Activated T-cell treated with anti-CD3 and anti-CD28 coated beads, Interleukin-2, amount 50 U/mL, for 4 hours (primary cell): Measurements from ENCODE around the gene ZSWIM5. TPM values are rescaled to one million over a fixed set of nuclear protein-coding genes. Genes with fewer than 3 reads are reported as not detected.
"Not testable (repeated sequence)": the region's sequence is repeated elsewhere in the genome, so short reads cannot be mapped to it uniquely, and the experiment has no call there.

Source experiments
- ATAC-seq, 2 donors: fragments of 200-7000 bp; cut with Tn5 transposase; one replicate each; pipeline ENCODE4 v1.10.0; 2021
- DNase-seq: peaks from one replicate; pipeline ENCODE4 v3.0.0-alpha.2; 2020
- H3K27me3 Mint-ChIP-seq: one replicate; pipeline ENCODE4 v1.8.0; 2021; ENCODE audit warnings: low read depth, mixed read lengths
- H3K36me3 Mint-ChIP-seq: one replicate; pipeline ENCODE4 v1.8.0; 2022; ENCODE audit warnings: mixed read lengths; ENCODE audit not compliant: insufficient read depth
- H3K4me1 Mint-ChIP-seq: one replicate; pipeline ENCODE4 v1.8.0; 2021; ENCODE audit warnings: low read depth, mixed read lengths
- H3K4me3 Mint-ChIP-seq: one replicate; pipeline ENCODE4 v1.8.0; 2021; ENCODE audit warnings: mild to moderate bottlenecking, moderate library complexity, mixed read lengths
- H3K9me3 Mint-ChIP-seq: one replicate; pipeline ENCODE4 v1.8.0; 2021; ENCODE audit warnings: mixed read lengths
- total RNA-seq, 3 donors: library from RNA; stranded (reverse); gene quantifications; one replicate each; pipeline ENCODE4 v1.2.1, GENCODE V29; 2021

Gene ZSWIM5
- total RNA-seq, 3 donors from 2014 or later, result 0.63 to 1.1 (median 0.68) TPM

- DNase-seq, result no peak
- H3K36me3 Mint-ChIP-seq, result peaks cover 3% of the 10 kb centered on the region
- H3K4me3 Mint-ChIP-seq, result no peak overlapping the region
- no peaks in the 10 kb centered on the region for H3K4me1 Mint-ChIP-seq
- peaks cover 6% of the 10 kb centered on the region for H3K9me3 Mint-ChIP-seq
- H3K27me3 Mint-ChIP-seq, result no peaks in the 10 kb centered on the region
- no peak for ATAC-seq
These were observed 29.0 kb downstream of the ZSWIM5 start for GRCh38 chr1:45177452-45177851.

GRCh38 chr1:45172764-45173163, 33.6 kb downstream of the ZSWIM5 start:
- Mint-ChIP-seq H3K4me3 (no peak overlapping the region), H3K4me1 (peaks cover 5% of the 10 kb centered on the region), H3K27me3 (no peaks in the 10 kb centered on the region), H3K9me3 (no peaks in the 10 kb centered on the region), H3K36me3 (no peaks in the 10 kb centered on the region)
- ATAC-seq (no peak), DNase-seq (no peak)

- DNase-seq, result no peak
- Mint-ChIP-seq H3K9me3 (no peaks in the 10 kb centered on the region), H3K4me1 (peaks cover 5% of the 10 kb centered on the region), H3K36me3 (no peaks in the 10 kb centered on the region), H3K27me3 (no peaks in the 10 kb centered on the region), H3K4me3 (no peak overlapping the region)
- no peak for ATAC-seq
These were observed 34.4 kb downstream of the ZSWIM5 start for GRCh38 chr1:45172005-45172404.

- no peak overlapping the region for H3K4me3 Mint-ChIP-seq
- no peak for DNase-seq
- H3K4me1 Mint-ChIP-seq, result peaks cover 5% of the 10 kb centered on the region
- H3K36me3 Mint-ChIP-seq, result no peaks in the 10 kb centered on the region
- H3K27me3 Mint-ChIP-seq, result no peaks in the 10 kb centered on the region
- ATAC-seq, result no peak
- no peaks in the 10 kb centered on the region for H3K9me3 Mint-ChIP-seq
These were observed 34.8 kb downstream of the ZSWIM5 start for GRCh38 chr1:45171575-45171974.

- Mint-ChIP-seq H3K4me1 (peaks cover 5% of the 10 kb centered on the region), H3K27me3 (no peaks in the 10 kb centered on the region), H3K9me3 (peaks cover 4% of the 10 kb centered on the region), H3K36me3 (peaks cover under 1% of the 10 kb centered on the region), H3K4me3 (no peak overlapping the region)
- DNase-seq, result no peak
- ATAC-seq, result no peak
These were observed 36.2 kb downstream of the ZSWIM5 start for GRCh38 chr1:45170151-45170742.

GRCh38 chr1:45167947-45168346, 38.5 kb downstream of the ZSWIM5 start:
- H3K36me3 Mint-ChIP-seq, H3K27me3 Mint-ChIP-seq, H3K4me3 Mint-ChIP-seq, ATAC-seq, DNase-seq: not testable (repeated sequence)
- H3K9me3 Mint-ChIP-seq, result peaks cover 19% of the 10 kb centered on the region
- peaks cover 19% of the 10 kb centered on the region for H3K4me1 Mint-ChIP-seq

- not testable (repeated sequence) for ATAC-seq, DNase-seq, H3K36me3 Mint-ChIP-seq, H3K4me3 Mint-ChIP-seq, H3K27me3 Mint-ChIP-seq
- Mint-ChIP-seq H3K9me3 (peaks cover 19% of the 10 kb centered on the region), H3K4me1 (peaks cover 34% of the 10 kb centered on the region)
These were observed 42.1 kb downstream of the ZSWIM5 start for GRCh38 chr1:45164307-45164706.

- peak overlapping the region; percentile 69 for H3K4me3 Mint-ChIP-seq
- H3K27me3 Mint-ChIP-seq, DNase-seq, H3K36me3 Mint-ChIP-seq, ATAC-seq: not testable (repeated sequence)
- H3K9me3 Mint-ChIP-seq, result peaks cover 19% of the 10 kb centered on the region
- peaks cover 29% of the 10 kb centered on the region for H3K4me1 Mint-ChIP-seq
These were observed 43.3 kb downstream of the ZSWIM5 start for GRCh38 chr1:45163111-45163510.

GRCh38 chr1:45162041-45163035, 44.1 kb downstream of the ZSWIM5 start:
- H3K36me3 Mint-ChIP-seq, H3K27me3 Mint-ChIP-seq, ATAC-seq, DNase-seq: not testable (repeated sequence)
- Mint-ChIP-seq H3K4me3 (peak overlapping the region; percentile 69), H3K9me3 (peaks cover 19% of the 10 kb centered on the region), H3K4me1 (peaks cover 29% of the 10 kb centered on the region)

GRCh38 chr1:45155957-45156356, 50.4 kb downstream of the ZSWIM5 start:
- Mint-ChIP-seq H3K27me3 (no peaks in the 10 kb centered on the region), H3K4me3 (no peak overlapping the region), H3K36me3 (no peaks in the 10 kb centered on the region), H3K4me1 (peaks cover 3% of the 10 kb centered on the region), H3K9me3 (peaks cover 7% of the 10 kb centered on the region)
- ATAC-seq (no peak), DNase-seq (no peak)

- H3K36me3 Mint-ChIP-seq, result no peaks in the 10 kb centered on the region
These were observed 51.0 kb downstream of the ZSWIM5 start for GRCh38 chr1:45155423-45155822.

GRCh38 chr1:45152126-45152525, 54.3 kb downstream of the ZSWIM5 start:
- Mint-ChIP-seq H3K4me1 (peaks cover 8% of the 10 kb centered on the region), H3K4me3 (no peak overlapping the region), H3K27me3 (no peaks in the 10 kb centered on the region), H3K36me3 (no peaks in the 10 kb centered on the region), H3K9me3 (peaks cover 7% of the 10 kb centered on the region)
- DNase-seq, result no peak
- no peak for ATAC-seq

More at GRCh38 chr1:45155423-45155822, 51.0 kb downstream of the ZSWIM5 start:
- Mint-ChIP-seq H3K27me3 (no peaks in the 10 kb centered on the region), H3K9me3 (peaks cover 7% of the 10 kb centered on the region), H3K4me1 (peaks cover 3% of the 10 kb centered on the region), H3K4me3 (no peak overlapping the region)
- DNase-seq (no peak), ATAC-seq (no peak)

GRCh38 chr1:45148209-45148825, 58.1 kb downstream of the ZSWIM5 start:
- H3K9me3 Mint-ChIP-seq, result no peaks in the 10 kb centered on the region
- ATAC-seq, result no peak
- H3K4me3 Mint-ChIP-seq, result no peak overlapping the region
- H3K4me1 Mint-ChIP-seq, result peaks cover 17% of the 10 kb centered on the region
- DNase-seq, result no peak
- H3K27me3 Mint-ChIP-seq, result no peaks in the 10 kb centered on the region
- H3K36me3 Mint-ChIP-seq, result no peaks in the 10 kb centered on the region

- Mint-ChIP-seq H3K9me3 (no peaks in the 10 kb centered on the region), H3K4me3 (no peak overlapping the region), H3K4me1 (peaks cover 17% of the 10 kb centered on the region), H3K36me3 (no peaks in the 10 kb centered on the region), H3K27me3 (no peaks in the 10 kb centered on the region)
- DNase-seq (no peak), ATAC-seq (no peak)
These were observed 59.6 kb downstream of the ZSWIM5 start for GRCh38 chr1:45146833-45147232.
